HEK293T (cell line): ENCODE measurements around the gene GON7.
"Not testable (repeated sequence)": the region's sequence is repeated elsewhere in the genome, so short reads cannot be mapped to it uniquely, and the experiment has no call there.

Source experiments
- CTCF ChIA-PET: fragments of 350-600 bp; formaldehyde crosslinking; extraction: SDS; loops from one replicate; lab custom pipeline; 2021; ENCODE audit warnings: antibody characterized with exemption, inconsistent platforms; lab: Yijun Ruan, JAX
- POLR2A ChIA-PET: fragments of 350-600 bp; formaldehyde crosslinking; extraction: SDS; loops from one replicate; lab custom pipeline; 2020; ENCODE audit warnings: antibody characterized with exemption, inconsistent platforms; lab: Yijun Ruan, JAX
- DNase-seq: peaks from one replicate; pipeline ENCODE4 v3.0.0; 2012; ENCODE audit warnings: mixed read lengths; ENCODE audit errors: extremely low spot score
- ARNT ChIP-seq: fragments of 450-650 bp; IDR thresholded peaks from 2 replicates; pipeline ENCODE4 v1.6.1; 2017; ENCODE audit warnings: mild to moderate bottlenecking
- BHLHE40 ChIP-seq: fragments of 450-650 bp; IDR thresholded peaks from 2 replicates; pipeline ENCODE4 v1.6.1; 2016; ENCODE audit warnings: mild to moderate bottlenecking, moderate library complexity, borderline replicate concordance
- CTBP1 ChIP-seq: fragments of 450-650 bp; IDR thresholded peaks from 2 replicates; pipeline ENCODE4 v1.6.1; 2016; ENCODE audit warnings: borderline replicate concordance
- ELF4 ChIP-seq: fragments of 450-650 bp; IDR thresholded peaks from 2 replicates; pipeline ENCODE4 v1.6.1; 2017; ENCODE audit warnings: antibody characterized with exemption
- FOXA1 ChIP-seq: fragments of 450-650 bp; IDR thresholded peaks from 2 replicates; pipeline ENCODE4 v1.6.1; 2016; ENCODE audit warnings: mild to moderate bottlenecking
- FOXK2 ChIP-seq: fragments of 450-650 bp; IDR thresholded peaks from 2 replicates; pipeline ENCODE4 v1.6.1; 2016; ENCODE audit warnings: mild to moderate bottlenecking
- FOXM1 ChIP-seq: fragments of 450-650 bp; IDR thresholded peaks from 2 replicates; pipeline ENCODE4 v1.6.1; 2017; ENCODE audit warnings: mild to moderate bottlenecking, borderline replicate concordance
- HDGF ChIP-seq: fragments of 450-650 bp; IDR thresholded peaks from 2 replicates; pipeline ENCODE4 v1.6.1; 2017; ENCODE audit warnings: antibody characterized with exemption, borderline replicate concordance
- L3MBTL2 ChIP-seq: fragments of 450-650 bp; conservative IDR thresholded peaks from 2 replicates; pipeline ENCODE4 v1.6.1; 2016; ENCODE audit warnings: mild to moderate bottlenecking
- LEF1 ChIP-seq: fragments of 450-650 bp; IDR thresholded peaks from 2 replicates; pipeline ENCODE4 v1.6.1; 2017; ENCODE audit warnings: mild to moderate bottlenecking, borderline replicate concordance
- NFRKB ChIP-seq: fragments of 450-650 bp; IDR thresholded peaks from 2 replicates; pipeline ENCODE4 v1.6.1; 2016; ENCODE audit warnings: mild to moderate bottlenecking, moderate library complexity
- PKNOX1 ChIP-seq: fragments of 450-650 bp; IDR thresholded peaks from 2 replicates; pipeline ENCODE4 v1.6.1; 2016
- SP1 ChIP-seq: fragments of 450-650 bp; IDR thresholded peaks from 2 replicates; pipeline ENCODE4 v1.6.1; 2017
- SUZ12 ChIP-seq: fragments of 450-650 bp; IDR thresholded peaks from 2 replicates; pipeline ENCODE4 v1.6.1; 2016; ENCODE audit warnings: mild to moderate bottlenecking
- TARDBP ChIP-seq: fragments of 450-650 bp; IDR thresholded peaks from 2 replicates; pipeline ENCODE4 v1.6.1; 2016
- ZNF384 ChIP-seq: fragments of 450-650 bp; IDR thresholded peaks from 2 replicates; pipeline ENCODE4 v1.6.1; 2016

GON7 gene

GRCh38 chr14:93239869-93240677, 33.2 kb upstream of the GON7 start:
- DNase-seq, result no peak
- CTCF ChIA-PET, result no interaction called here
- TF ChIP-seq ZNF384 (no peak), NFRKB (no peak), ARNT (no peak), PKNOX1 (no peak), CTBP1 (no peak), FOXM1 (no peak), TARDBP (no peak), SP1 (no peak), HDGF (no peak), BHLHE40 (no peak), ELF4 (no peak), LEF1 (no peak), SUZ12 (no peak), FOXK2 (no peak), FOXA1 (no peak), L3MBTL2 (no peak)
- POLR2A ChIA-PET, result no interaction called here

- ChIA-PET POLR2A (no interaction called here), CTCF (no interaction called here)
- no peak for DNase-seq
- no peak for TF ChIP-seq CTBP1
- no peak for TF ChIP-seq TARDBP
- TF ChIP-seq BHLHE40, result no peak
- no peak for TF ChIP-seq PKNOX1
- TF ChIP-seq SP1, result no peak
- no peak for TF ChIP-seq NFRKB
- no peak for TF ChIP-seq ELF4
- no peak for TF ChIP-seq SUZ12
- no peak for TF ChIP-seq ARNT
- no peak for TF ChIP-seq LEF1
- TF ChIP-seq L3MBTL2, result no peak
- TF ChIP-seq ZNF384, result no peak
- no peak for TF ChIP-seq FOXM1
- no peak for TF ChIP-seq FOXA1
- no peak for TF ChIP-seq HDGF
- TF ChIP-seq FOXK2, result no peak
Observed at GRCh38 chr14:93234798-93235197, 27.9 kb upstream of the GON7 start.

- CTCF ChIA-PET, DNase-seq, POLR2A ChIA-PET: not testable (repeated sequence)
Observed at GRCh38 chr14:93233078-93233477, 26.2 kb upstream of the GON7 start.

- ChIA-PET POLR2A (no interaction called here), CTCF (interaction anchor here (0.9 kb wide), 1 partner anchor 387 kb away, joined by 5 read pairs; no protein-coding TSS in a partner anchor)
- no peak for TF ChIP-seq ZNF384
- TF ChIP-seq BHLHE40, result no peak
- no peak for TF ChIP-seq ARNT
- no peak for TF ChIP-seq FOXA1
- TF ChIP-seq L3MBTL2, result no peak
- no peak for TF ChIP-seq CTBP1
- no peak for TF ChIP-seq FOXM1
- TF ChIP-seq SP1, result no peak
- no peak for TF ChIP-seq PKNOX1
- no peak for TF ChIP-seq SUZ12
- no peak for TF ChIP-seq FOXK2
- TF ChIP-seq ELF4, result no peak
- no peak for TF ChIP-seq HDGF
- TF ChIP-seq LEF1, result no peak
- no peak for TF ChIP-seq NFRKB
- TF ChIP-seq TARDBP, result no peak
- DNase-seq, result no peak
Observed at GRCh38 chr14:93232159-93232558, 25.3 kb upstream of the GON7 start.

- no peak for TF ChIP-seq TARDBP
- TF ChIP-seq FOXK2, result no peak
- no peak for TF ChIP-seq ELF4
- TF ChIP-seq CTBP1, result no peak
- DNase-seq, result no peak
- CTCF ChIA-PET, result interaction anchor here (0.9 kb wide), 1 partner anchor 388 kb away, joined by 5 read pairs; no protein-coding TSS in a partner anchor
- POLR2A ChIA-PET, result no interaction called here
Observed at GRCh38 chr14:93231129-93231979, 24.5 kb upstream of the GON7 start.

- POLR2A ChIA-PET, result interaction anchor here (1.0 kb wide), 1 partner anchor 23 kb away, joined by 3 read pairs; the partner anchor contains the start of genes GON7 and UBR7
- CTCF ChIA-PET, result no interaction called here
- no peak for TF ChIP-seq NFRKB
- no peak for TF ChIP-seq TARDBP
- TF ChIP-seq BHLHE40, result no peak
- no peak for TF ChIP-seq SP1
- no peak for TF ChIP-seq ZNF384
- TF ChIP-seq PKNOX1, result no peak
- no peak for TF ChIP-seq FOXK2
- TF ChIP-seq FOXM1, result no peak
- no peak for TF ChIP-seq CTBP1
- no peak for TF ChIP-seq ARNT
- TF ChIP-seq FOXA1, result no peak
- TF ChIP-seq HDGF, result no peak
- no peak for TF ChIP-seq LEF1
- TF ChIP-seq L3MBTL2, result no peak
- no peak for DNase-seq
Observed at GRCh38 chr14:93230539-93230938, 23.7 kb upstream of the GON7 start.
